ENCODE results near the gene BOK. TPM values are rescaled to one million over a fixed set of nuclear protein-coding genes. Genes with fewer than 3 reads are reported as not detected.

BOK gene
- total RNA-seq, 1 donor from 2014 or later: 86.8 TPM

GRCh38 chr2:241535871-241536655 lies 22.5 kb upstream of the BOK start:
- no peak for DNase-seq (ENCODE audit: low read depth)
- TF ChIP-seq CTCF (IDR thresholded peaks at IDR 0.05; ENCODE audit: insufficient read depth, low read length, poor library complexity, severe bottlenecking): no peak
- no peaks in the 10 kb centered on the region for H3K36me3 ChIP-seq (ENCODE audit: control insufficient read depth, insufficient read depth, low read length)
- H3K4me3 ChIP-seq (ENCODE audit: low read depth, low read length): no peak overlapping the region
- peaks cover 3% of the 10 kb centered on the region for H3K27me3 ChIP-seq (ENCODE audit: control insufficient read depth, insufficient read depth, low read length)

DNA sequence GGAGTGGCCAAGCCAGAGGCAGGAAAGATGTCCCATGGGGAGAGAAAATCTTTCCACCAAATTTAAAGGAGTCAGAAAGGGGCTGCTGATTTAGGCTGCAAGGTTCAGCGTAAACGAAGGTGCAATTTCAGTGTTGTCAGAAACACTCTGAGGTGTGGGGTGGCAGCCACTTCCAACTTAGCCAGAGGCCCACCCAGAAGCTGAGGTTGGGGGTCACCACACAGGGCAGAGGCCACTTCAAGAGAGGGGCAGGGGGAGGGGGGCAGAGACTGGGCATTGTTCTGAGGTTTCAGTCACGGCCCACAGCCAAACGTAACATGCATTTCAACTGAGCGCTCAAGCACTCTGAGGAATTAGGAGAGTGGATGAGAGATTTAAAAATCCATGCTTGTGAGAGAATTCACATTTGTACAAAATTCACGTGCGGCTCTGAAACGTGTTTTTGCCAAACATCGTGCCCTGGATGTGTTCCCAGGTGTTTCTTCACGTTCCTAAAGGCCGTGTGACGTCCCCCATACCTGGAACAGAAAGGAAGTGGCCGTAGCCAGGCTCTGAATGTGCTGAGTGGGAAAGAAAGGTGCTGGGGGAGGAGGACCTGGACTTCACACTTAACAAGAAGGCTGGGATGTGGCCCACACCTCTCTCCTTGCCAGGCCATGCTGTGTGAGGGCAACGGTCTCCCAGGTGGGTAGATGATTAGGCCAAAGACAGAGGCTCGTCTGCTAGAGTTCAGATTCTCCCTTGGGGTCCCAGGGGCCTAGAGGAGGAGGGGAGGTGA lies 19.5 kb upstream of the BOK start:
- H3K36me3 ChIP-seq (ENCODE audit: control insufficient read depth, insufficient read depth, low read length): no peaks in the 10 kb centered on the region
- no peak for TF ChIP-seq CTCF (IDR thresholded peaks at IDR 0.05; ENCODE audit: insufficient read depth, low read length, poor library complexity, severe bottlenecking)
- DNase-seq (ENCODE audit: low read depth): no peak
- H3K4me3 ChIP-seq (ENCODE audit: low read depth, low read length): no peak overlapping the region
- peaks cover 12% of the 10 kb centered on the region for H3K27me3 ChIP-seq (ENCODE audit: control insufficient read depth, insufficient read depth, low read length)

DNA sequence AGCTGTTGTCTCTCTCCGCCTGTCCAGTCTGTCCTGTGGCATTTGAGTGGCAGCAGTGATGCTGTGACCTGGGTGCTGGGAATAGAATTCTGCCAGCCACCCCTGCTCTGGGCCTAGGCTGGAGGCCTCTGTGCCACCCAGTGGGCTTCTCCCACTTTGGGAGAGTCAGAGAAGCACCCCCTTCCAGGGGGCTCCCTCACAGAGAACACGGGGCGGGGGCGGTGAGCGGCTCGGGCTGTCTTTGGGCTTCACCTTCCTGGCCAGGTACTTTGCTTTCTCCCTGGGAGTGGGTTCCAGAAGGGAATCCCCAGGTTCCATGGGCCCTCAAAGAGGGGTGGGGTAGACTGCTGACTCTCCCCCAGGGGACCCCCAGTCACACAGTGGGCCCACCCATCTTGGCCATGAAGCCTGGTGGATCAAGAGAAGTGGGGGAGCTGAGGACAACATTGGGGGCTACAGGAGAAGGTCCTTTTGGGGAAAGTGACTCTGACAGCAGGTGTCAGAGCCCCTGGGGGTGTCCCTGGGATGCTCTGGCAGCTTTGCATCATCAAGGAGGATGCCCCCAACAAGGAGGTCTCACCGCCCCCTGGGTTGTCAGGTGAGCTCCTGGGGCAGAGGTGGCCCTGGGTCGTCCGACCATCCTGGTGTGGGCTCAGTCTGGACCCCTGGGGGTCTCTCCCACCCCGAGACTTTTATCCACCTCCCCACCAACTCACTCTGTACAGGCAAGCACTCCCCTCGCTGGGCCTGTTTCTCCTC lies 18.8 kb upstream of the BOK start:
- Histone ChIP-seq H3K36me3 (ENCODE audit: control insufficient read depth, insufficient read depth, low read length) (no peaks in the 10 kb centered on the region), H3K4me3 (ENCODE audit: low read depth, low read length) (no peak overlapping the region), H3K27me3 (ENCODE audit: control insufficient read depth, insufficient read depth, low read length) (peaks cover 12% of the 10 kb centered on the region)
- no peak for DNase-seq (ENCODE audit: low read depth)
- no peak for TF ChIP-seq CTCF (IDR thresholded peaks at IDR 0.05; ENCODE audit: insufficient read depth, low read length, poor library complexity, severe bottlenecking)

GRCh38 chr2:241540401-241540770 lies 18.2 kb upstream of the BOK start:
- TF ChIP-seq CTCF (IDR thresholded peaks at IDR 0.05; ENCODE audit: insufficient read depth, low read length, poor library complexity, severe bottlenecking): no peak
- Histone ChIP-seq H3K36me3 (ENCODE audit: control insufficient read depth, insufficient read depth, low read length) (no peaks in the 10 kb centered on the region), H3K4me3 (ENCODE audit: low read depth, low read length) (no peak overlapping the region), H3K27me3 (ENCODE audit: control insufficient read depth, insufficient read depth, low read length) (peaks cover 12% of the 10 kb centered on the region)
- DNase-seq (ENCODE audit: low read depth): no peak

DNA sequence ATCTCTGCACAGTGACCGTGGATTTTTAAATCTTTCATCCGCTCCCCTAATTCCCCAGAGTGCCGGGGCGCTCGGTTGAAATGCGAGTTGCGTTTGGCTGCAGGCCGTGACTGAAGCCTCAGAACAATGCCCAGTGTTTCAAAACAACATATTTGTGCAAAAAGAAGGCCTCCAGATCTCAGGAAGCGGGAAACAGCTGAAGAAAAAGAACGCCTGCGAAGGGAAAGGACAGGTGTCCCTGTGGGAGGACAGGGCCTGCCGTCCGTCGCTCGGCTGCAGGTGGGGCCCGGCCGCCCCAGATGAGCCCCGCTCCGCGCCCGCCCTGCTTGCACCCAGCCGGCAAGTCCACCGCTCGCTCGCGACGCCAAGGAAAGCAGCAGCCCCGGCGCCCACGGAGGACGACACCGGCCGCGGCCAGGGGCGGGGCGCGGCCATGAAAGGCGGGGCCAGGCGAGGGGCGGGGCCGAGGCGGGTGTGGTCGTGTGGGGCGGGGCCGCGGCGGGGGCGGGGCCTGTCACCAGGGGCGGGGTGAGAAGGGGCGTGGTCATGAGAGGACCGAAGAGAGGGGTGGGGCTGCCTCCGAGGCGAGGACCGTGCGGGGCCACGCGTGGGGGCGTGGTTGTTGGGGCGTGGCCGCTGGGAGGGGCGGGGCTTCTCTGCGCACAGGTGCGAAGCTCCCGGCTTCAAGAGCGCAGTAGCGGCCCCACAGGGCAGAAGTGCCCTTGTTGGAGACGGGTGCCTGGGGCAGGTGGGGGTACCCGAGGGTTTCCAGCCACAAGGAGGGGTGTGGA lies 17.6 kb upstream of the BOK start:
- Histone ChIP-seq H3K36me3 (ENCODE audit: control insufficient read depth, insufficient read depth, low read length) (no peaks in the 10 kb centered on the region), H3K27me3 (ENCODE audit: control insufficient read depth, insufficient read depth, low read length) (peaks cover 12% of the 10 kb centered on the region), H3K4me3 (ENCODE audit: low read depth, low read length) (peak overlapping the region; percentile 31)
- no peak for TF ChIP-seq CTCF (IDR thresholded peaks at IDR 0.05; ENCODE audit: insufficient read depth, low read length, poor library complexity, severe bottlenecking)
- no peak for DNase-seq (ENCODE audit: low read depth)

Measured in kidney epithelial cell (primary cell).